GM18499 (cell line): ENCODE data around the gene CXorf38.
"Not testable (repeated sequence)": the region's sequence is repeated elsewhere in the genome, so short reads cannot be mapped to it uniquely, and the experiment has no call there.

Experiments
- ATAC-seq: cut with Tn5 transposase; IDR thresholded peaks from one replicate; pipeline ENCODE4 v1.9.1; 2021; ENCODE audit warnings: moderate number of reproducible peaks; ENCODE audit not compliant: insufficient read depth, unreplicated experiment

Gene CXorf38

DNA sequence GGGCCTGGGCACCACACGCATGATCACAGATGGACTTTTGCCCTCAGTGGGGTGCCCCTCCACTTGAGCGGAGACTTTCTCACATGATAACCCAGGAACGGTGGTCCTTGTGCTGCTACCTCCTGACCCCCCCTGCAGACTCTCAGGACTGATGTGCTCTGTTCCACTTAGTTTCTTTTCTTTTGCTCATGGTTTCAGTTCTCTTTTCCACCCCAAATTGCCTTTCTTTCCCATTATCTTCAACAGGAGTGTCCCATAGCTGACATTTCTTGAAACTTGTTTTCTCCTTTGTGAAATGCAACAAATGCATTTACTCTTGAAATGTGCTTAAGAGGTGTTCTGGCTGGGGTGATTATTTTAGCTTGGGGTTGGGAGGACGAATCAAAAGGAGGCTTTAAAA is 15.2 kb downstream of the CXorf38 start:
- ATAC-seq: no peak

DNA sequence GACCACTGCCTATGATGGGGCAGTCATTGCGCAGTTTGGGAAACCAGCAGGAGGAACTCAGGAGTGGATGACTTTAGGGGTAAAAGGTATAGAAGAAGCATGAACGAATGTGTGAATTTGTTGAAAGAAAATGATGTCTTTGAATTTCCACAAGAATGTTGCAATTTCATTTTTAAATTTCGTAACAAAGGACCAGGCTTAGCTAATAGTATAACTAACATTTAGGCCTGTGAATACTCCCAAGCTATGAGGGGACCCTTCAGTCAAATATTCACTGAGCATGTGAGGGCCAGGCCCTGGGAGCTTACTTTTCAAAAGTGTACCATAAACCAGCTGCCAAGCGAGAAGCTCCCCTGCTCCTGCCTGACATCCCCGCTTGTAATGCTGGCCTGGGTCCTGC is 18.9 kb downstream of the CXorf38 start:
- ATAC-seq: no peak

DNA sequence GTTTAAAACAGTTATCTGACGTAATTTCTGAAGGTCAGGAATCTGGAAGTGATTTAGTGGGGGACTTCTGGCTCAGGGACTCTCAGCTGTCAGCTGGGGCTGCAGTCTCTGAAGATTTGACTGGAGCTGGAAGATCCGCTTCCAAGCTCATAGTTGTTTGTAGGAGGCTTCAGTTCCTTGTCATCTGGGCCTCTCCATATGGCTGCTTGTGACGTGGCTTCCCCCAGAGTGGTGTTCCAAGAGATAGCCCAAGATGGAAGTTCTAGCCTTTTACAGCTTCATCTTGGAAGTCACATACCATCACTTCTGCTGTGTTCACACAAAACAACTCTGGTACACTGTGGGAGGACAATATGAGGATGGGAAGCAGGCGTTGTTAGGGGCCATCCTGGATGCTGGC is 22.1 kb downstream of the CXorf38 start:
- ATAC-seq: no peak

DNA sequence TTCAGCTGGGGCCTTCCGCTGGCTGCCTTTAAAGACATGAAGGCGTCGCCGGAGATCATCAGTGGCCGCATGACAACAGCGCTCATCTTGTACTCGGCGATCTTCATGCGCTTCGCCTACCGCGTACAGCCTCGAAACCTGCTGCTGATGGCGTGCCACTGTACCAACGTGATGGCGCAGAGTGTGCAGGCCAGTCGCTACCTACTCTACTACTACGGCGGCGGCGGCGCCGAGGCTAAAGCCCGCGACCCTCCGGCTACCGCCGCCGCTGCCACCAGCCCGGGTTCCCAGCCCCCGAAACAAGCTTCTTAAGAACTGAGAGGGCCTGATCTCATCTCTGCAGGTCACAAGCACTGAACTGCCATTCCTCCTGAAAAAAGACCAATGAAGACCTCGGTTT is 23.7 kb downstream of the CXorf38 start:
- ATAC-seq: no peak

DNA sequence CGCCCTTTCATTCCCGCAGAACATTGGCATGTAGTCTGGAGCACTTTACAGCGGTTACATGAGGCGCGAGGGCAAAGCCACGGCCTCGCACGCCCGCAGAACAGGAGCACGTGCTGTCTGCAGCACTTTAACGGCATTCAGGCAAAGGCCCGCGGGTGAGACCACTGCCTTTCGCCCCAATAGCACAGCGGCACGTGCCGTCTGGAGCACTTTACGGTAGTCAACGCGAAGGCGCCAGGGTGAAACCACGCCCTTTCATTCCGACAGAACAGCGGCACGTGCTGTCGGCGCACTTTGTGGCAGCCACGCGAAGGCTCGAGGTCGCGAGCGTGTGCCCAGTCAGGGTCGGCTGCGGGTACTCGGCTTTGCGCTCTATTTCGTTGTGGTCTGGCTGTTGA is 24.2 kb downstream of the CXorf38 start, which contains the start of gene MPC1L:
Gene MPC1L, plus strand, starts transcription at position 290 of the 398 bp plus-strand sequence. CDS start 138 bp downstream, outside the sequence.
- no peak for ATAC-seq

DNA sequence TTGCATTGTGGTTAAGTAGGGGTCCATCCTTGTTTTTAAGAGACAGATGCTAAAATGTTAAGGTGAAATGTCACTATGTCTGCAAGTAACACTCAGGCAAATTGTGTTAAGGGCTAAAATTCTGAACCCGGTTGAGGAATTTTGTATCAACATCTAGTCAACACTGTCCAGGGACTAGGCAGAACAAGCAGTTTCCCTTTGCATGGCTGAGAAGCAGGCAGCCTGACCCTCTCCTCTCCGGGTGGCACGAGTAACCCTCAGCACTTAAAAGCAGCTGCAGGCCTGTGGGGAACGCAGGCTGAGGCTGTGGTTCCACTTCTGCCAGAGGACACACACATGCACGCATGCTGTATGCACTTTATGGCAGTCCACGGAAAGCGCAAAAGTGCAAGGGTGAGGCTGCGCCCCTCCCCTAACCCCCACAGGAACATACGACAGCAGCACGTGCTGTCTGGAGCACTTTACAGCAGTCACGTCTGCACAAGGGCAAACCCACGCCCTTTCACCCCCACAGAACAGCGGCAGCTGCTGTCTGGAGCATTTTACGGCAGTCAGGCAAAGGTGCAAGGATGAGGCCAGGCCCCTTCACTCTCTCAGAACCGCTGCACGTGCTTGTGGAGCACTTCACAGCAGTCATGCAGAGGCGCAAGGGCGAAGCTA is 24.8 kb downstream of the CXorf38 start:
- no peak for ATAC-seq

DNA sequence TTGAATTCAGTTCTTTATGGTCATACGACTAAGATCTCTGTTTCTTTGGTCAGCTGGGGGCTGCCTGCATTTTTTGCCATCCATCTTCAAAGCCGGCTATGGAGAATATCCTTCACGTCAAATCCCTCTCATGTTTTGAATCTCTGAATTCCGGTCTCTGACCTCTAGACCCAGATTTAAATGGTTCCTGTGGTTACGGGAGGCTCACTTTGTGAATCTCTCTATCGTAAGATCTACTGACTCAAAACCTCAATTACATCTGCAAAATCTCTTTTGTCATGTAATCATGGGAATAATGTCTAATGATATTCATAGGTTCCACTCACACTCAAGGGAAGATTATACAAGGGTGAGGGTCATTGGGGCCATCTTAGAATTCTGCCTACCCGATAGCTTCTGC is 29.8 kb downstream of the CXorf38 start:
- no peak for ATAC-seq

DNA sequence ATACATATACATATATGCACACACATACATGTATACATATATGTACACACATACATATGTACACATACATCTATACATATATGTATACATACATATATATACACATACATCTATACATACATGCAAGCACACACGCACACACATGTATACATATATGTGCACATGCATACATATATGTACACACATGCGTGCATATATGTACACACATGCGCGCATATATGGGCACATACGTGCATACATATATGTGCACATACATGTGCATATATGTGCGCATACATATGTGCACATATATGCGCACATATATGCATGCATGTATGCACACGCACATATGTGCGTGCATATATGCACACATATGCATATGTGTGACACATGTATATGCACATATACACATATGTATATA is 31.4 kb downstream of the CXorf38 start:
- ATAC-seq: no peak

DNA sequence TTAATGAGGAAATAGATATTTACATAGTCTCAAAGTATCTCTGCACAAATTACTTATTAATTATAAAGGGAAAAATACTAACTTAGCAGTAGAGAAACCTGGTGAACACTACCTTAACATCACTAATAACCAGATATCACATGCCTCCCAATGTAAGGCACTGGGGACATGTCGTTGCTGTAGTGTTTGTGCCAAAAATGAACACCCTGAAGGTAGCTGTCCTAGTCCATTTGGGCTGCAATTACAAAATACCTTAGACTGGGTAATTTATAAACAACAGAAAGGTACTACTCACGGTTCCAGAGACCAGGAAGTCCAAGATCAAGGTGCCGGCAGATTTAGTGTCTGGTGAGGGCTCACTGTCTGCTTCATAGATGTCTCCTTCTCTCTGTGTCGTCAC is 34.9 kb downstream of the CXorf38 start:
- ATAC-seq: no peak

DNA sequence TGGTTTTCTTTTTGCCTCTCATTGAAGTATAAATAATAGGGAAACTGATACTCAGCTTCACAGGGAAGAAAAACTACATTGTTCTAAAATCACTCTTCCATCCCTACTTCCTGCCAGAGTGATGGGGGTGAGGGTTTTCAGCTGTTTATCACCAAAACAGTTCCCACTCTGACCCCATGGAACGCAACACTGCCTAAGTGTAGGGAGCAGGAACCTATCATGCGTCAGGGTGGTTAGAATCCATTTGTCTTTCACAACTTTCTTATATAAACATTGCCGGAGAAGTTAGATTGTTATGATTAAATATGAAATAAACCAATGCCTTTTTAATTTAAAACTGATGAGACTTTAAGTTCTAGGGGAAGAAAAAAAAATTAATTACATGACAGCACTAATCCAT is 40.0 kb downstream of the CXorf38 start:
- no peak for ATAC-seq

DNA sequence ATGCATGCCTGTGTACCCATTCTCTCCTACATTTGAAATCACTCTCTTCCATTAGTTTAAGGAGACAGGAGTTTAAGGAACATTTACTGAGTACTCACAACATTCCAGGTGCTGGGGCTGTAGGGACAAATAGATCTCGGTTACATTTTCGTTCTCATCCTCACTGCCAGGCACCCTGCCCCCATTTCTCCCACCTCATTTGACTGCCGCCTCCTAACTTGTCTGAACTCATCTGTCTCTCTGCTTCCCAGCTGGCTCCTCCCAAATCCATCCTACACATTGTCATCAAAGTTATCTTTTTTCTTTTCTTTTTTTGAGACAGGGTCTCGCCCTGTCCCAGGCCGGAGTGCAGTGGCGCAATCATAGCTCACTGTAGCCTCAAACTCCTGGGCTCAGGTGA is 43.9 kb downstream of the CXorf38 start:
- no peak for ATAC-seq

DNA sequence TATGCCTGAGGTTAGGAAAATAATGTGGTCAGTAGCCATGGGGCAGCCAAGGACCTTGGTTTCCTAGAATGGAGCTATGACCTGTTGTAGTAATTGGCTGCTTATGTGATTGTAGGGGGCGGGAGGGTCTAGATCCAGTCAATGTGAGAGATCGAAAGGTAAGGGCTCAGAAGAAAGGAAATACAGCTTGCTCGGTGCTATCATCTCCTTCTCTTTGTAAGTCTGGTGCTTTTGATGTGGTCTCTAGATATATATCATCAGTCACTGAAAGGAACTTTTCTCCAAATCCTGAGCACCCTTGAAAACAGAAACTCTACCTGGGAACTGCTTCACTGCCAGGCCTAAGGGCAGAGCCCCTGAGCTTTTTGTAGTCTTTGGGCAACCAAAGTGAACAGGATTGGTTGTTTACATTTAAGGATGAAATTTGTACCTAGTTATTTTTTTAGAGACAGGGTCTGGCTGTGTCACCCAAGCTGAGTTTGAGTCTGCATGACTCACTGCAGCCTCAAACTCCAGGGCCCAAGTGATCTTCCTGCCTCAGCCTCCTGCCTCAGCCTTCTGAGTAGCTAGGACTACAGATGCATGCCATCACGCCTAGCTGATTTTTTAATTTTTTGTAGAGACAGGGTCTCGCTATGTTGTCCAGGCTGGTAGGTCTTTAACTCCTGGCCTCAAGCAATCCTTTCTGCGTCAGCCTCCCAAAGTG is 57.6 kb downstream of the CXorf38 start:
- not testable (repeated sequence) for ATAC-seq

DNA sequence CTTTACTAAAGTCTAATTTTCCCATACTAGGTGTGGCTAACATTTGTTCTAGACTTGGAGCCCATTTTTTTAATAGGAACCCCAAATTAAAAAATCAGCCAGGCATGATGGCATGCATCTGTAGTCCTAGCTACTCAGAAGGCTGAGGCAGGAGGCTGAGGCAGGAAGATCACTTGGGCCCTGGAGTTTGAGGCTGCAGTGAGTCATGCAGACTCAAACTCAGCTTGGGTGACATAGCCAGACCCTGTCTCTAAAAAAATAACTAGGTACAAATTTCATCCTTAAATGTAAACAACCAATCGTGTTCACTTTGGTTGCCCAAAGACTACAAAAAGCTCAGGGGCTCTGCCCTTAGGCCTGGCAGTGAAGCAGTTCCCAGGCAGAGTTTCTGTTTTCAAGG is 59.7 kb downstream of the CXorf38 start:
- ATAC-seq: not testable (repeated sequence)

DNA sequence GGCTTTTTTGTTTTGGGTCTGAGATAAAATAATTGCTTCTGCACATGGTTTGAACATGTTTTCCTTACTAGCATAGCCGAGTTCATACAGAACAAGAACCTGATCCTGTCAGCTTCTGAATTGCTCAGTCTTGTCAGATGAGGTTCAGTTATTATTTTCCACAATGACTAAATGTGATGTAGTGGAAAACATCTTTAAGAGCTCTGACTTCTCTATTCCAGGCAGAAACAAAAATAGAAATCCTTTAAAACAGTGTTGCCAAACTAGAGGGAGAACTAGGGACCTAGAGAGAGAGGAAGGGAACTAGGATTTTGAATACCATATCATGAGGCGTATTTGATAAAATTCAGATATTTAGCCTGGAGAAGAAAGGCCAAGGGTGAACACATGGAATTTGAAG is 64.5 kb downstream of the CXorf38 start:
- ATAC-seq: no peak

DNA sequence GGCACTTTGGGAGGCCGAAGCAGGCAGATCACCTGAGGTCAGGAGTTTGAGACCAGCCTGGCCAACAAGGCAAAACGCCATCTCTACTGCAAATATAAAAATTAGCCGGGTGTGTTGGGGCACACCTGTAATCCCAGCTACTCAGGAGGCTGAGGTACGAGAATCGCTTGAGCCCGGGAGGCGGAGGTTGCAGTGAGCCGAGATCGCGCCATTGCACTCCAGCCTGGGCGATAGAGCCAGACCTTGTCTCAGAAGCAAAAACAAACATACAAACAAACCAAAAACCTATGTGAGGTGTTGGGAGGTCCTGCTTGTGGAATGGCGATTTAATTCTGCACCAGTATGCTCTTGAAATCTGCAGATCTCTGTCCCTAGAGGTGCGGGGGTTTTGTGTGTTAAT is 65.2 kb downstream of the CXorf38 start:
- ATAC-seq: not testable (repeated sequence)

DNA sequence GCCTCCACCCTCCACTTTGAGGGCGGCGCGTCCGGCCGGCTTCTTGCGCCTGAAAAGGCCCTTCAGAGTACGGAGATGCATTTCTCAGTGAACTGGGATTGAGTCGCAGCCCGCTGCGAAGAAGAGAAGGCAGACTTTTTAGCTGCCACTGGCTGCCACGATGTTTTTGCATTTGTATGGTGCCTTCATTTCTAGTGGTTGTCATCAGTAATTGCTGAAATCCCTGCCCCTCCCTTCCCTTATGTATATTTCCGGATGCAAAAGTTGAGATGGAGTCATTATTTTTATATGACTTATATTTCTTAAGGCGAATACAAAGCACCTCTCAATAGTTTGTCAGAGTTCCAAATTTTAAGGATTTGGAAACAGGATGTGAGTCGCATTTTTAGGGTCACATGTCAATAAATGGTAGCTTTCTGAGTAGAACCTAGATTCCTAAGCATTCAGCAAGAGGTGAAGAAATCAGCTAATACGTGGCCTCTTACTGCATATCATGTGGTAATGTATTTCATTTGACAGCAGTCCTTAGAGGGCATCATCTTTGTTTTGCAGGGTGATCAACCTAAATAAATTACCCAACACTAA is 65.9 kb downstream of the CXorf38 start:
- ATAC-seq: no peak

DNA sequence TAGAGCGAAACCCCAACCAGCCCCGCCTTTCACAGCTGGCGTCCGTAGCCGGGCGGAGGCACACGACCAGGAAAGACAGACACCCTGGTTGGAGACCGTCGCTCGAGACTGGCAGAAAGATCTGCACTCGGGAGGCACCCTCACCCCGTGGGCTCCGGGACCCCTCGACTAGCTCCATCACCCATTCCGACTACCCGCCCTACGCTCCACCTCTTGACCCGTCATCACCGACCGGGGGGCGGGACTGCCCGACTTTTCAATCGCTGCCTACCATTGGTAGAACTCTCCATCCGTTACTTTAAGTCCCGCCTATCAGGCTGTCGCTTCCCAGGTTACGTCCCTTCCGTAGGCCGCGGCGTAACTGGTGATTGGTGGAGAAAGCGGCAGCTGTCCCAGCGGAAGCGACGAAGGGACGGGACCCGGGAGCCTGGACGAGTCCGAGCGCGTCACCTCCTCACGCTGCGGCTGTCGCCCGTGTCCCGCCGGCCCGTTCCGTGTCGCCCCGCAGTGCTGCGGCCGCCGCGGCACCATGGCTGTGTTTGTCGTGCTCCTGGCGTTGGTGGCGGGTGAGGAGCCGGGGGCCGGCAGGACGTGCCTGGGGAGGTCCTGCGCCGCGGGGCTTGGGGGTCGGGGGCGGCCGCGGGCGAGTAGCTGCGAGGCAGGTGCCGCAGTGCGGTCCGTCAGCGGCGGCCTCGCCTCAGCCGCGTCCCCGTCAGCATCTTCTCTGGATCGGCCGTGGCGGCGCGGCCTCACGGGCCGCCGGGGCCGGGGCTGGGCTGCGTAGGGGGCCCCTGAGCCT is 66.6 kb downstream of the CXorf38 start, which contains the start of gene ATP6AP2:
Gene ATP6AP2, plus strand, starts transcription at position 434 of the 799 bp plus-strand sequence. Its CDS starts 96 bp downstream, at position 530.
- ATAC-seq: peak; percentile 95

DNA sequence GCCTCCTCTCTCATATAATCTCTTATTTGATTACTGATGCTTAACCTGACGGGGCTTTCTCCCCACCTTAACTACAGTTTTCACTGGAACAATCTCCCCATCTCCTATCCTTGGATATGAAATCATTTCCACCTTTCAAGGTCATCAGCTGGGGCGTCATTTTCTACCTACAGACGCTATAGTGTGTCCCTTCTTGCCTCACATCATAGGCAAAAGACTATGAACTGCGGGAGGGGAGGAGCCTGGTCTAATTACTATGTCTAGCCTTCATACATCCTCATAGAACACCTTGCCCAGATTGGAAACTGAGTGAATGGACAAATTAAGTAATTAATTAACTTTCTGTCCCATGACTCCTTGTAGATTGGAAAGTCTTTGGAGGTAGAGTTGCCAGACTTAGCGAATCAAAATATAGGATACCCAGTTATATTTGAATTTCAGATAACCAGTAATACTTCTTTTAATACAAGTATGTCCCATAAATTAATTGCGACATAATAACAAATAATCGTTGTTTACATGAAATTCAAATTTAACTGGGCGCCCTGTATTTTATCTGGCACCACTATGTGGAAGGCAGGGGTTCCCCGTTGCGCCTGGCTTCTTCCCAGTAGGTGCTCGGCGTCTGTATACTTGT is 67.3 kb downstream of the CXorf38 start:
- peak; percentile 19 for ATAC-seq

DNA sequence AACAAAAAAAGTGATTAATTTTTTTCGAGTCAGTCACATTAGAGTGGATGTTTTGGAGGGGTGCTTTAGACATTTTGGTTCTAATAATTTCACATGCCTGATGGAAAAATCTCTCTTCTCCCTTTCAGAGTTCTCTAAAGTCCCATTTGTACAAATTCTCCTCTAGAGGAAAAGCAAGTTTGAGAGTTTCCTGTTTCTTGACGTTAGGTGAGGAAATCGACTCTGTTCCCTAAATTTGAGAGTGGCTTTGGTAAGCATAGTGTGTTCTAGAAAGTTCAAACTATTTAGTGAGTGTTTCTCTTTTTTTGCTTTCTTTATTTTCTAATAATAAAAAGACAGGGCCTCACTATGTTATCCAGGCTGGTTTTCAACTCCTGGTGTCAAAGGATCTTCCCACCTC is 68.2 kb downstream of the CXorf38 start:
- no peak for ATAC-seq

DNA sequence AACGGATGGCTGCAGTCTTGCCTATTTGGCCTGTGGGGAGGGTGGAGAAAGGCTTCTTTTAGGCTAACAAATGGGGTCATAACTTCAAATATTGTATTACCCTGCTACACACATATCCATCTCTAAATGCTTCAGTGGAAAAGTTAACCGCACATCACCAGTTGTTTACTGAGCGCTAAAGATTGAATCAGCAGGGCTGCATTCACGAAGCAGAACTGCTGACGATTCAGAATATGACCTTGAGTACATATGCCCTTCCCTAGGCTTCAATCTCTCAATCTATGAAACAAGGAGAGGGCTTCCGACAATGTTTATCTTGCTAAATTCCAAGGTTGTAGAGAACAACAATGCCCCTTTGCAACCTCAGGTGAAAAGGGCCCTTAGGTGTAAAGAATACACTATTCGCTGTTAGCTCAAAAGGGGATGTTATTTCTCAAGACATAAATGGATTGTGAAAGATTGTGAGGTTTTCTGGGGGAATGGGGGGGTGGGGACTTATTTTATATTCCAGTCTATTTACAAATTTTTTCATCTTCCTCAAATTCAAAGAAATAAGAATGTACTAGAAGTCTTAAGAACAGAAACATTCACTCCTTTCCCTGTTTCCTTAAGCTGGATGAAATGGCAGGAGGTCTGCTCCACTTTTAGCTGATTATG is 69.2 kb downstream of the CXorf38 start:
- no peak for ATAC-seq
